SJSA1 (cell line): Measurements from ENCODE around the gene PRKACB. TPM values are rescaled to one million over a fixed set of nuclear protein-coding genes. Genes with fewer than 3 reads are reported as not detected.
A peak's percentile ranks its signal among the peaks of the same experiment; 100 is the strongest.
"Not testable (repeated sequence)": the region's sequence is repeated elsewhere in the genome, so short reads cannot be mapped to it uniquely, and the experiment has no call there.

ENCODE experiments used
- DNase-seq, 2 experiments: peaks; one replicate each; pipeline ENCODE4 v3.0.0-alpha.2; 2015 to 2020; ENCODE audit warnings: low spot score in 2 of 2, low read depth in 1 of 2
- H3K27ac ChIP-seq: fragments of 250-450 bp; sonication (Bioruptor Pico); 2 replicates; pipeline ENCODE4 v1.5.1; 2020; ENCODE audit warnings: mild to moderate bottlenecking, moderate library complexity
- H3K27me3 ChIP-seq: fragments of 250-450 bp; sonication (Bioruptor Pico); replicated peaks from 2 replicates; pipeline ENCODE4 v1.5.1; 2020; ENCODE audit warnings: mild to moderate bottlenecking, moderate library complexity
- H3K36me3 ChIP-seq: fragments of 250-450 bp; sonication (Bioruptor Pico); 2 replicates; pipeline ENCODE4 v1.5.1; 2020; ENCODE audit warnings: mild to moderate bottlenecking
- H3K4me1 ChIP-seq: fragments of 250-450 bp; sonication (Bioruptor Pico); replicated peaks from 2 replicates; pipeline ENCODE4 v1.6.1; 2021; ENCODE audit warnings: mild to moderate bottlenecking
- H3K4me3 ChIP-seq: fragments of 250-450 bp; sonication (Bioruptor Pico); 2 replicates; pipeline ENCODE4 v1.5.1; 2020; ENCODE audit warnings: mild to moderate bottlenecking
- H3K9me3 ChIP-seq: fragments of 250-450 bp; sonication (Bioruptor Pico); replicated peaks from 2 replicates; pipeline ENCODE4 v1.5.1; 2020; ENCODE audit warnings: mild to moderate bottlenecking
- total RNA-seq: library from RNA; depleted of rRNA; stranded (reverse); fragments of >200 nt; shearing (Covaris generic); gene quantifications from 2 replicates; pipeline ENCODE4 v1.2.3, GENCODE V29; 2014

PRKACB gene
- total RNA-seq, 1 experiment from 2014 or later, result 51.7 TPM

GRCh38 chr1:84214115-84214956 lies 70.3 kb downstream of the PRKACB start:
- DNase-seq, result no peak
- no peak overlapping the region for H3K27ac ChIP-seq
- H3K4me1 ChIP-seq, result no peaks in the 10 kb centered on the region
- no peaks in the 10 kb centered on the region for H3K9me3 ChIP-seq
- H3K4me3 ChIP-seq, result no peak overlapping the region
- no peaks in the 10 kb centered on the region for H3K27me3 ChIP-seq
- H3K36me3 ChIP-seq, result peaks cover 6% of the 10 kb centered on the region; the same call in 1 of the 2 replicates

GRCh38 chr1:84217239-84217638 lies 73.2 kb downstream of the PRKACB start:
- no peaks in the 10 kb centered on the region for H3K4me1 ChIP-seq

GRCh38 chr1:84223751-84224432 lies 79.8 kb downstream of the PRKACB start:
- Histone ChIP-seq H3K27ac (no peak overlapping the region), H3K4me1 (no peaks in the 10 kb centered on the region), H3K9me3 (no peaks in the 10 kb centered on the region), H3K36me3 (peaks cover 10% of the 10 kb centered on the region; the same call in 1 of the 2 replicates), H3K4me3 (no peak overlapping the region), H3K27me3 (no peaks in the 10 kb centered on the region)
- no peak for DNase-seq

More at GRCh38 chr1:84217239-84217638, 73.2 kb downstream of the PRKACB start:
- Histone ChIP-seq H3K27me3 (no peaks in the 10 kb centered on the region), H3K36me3 (peaks cover 8% of the 10 kb centered on the region), H3K9me3 (no peaks in the 10 kb centered on the region), H3K27ac (no peak overlapping the region), H3K4me3 (no peak overlapping the region)
- DNase-seq, result no peak

GRCh38 chr1:84224905-84225304 lies 80.8 kb downstream of the PRKACB start:
- Histone ChIP-seq H3K27ac (no peak overlapping the region), H3K9me3 (no peaks in the 10 kb centered on the region), H3K27me3 (no peaks in the 10 kb centered on the region), H3K4me1 (no peaks in the 10 kb centered on the region), H3K4me3 (no peak overlapping the region), H3K36me3 (peaks cover 5% of the 10 kb centered on the region; the same call in 1 of the 2 replicates)
- no peak for DNase-seq

- Histone ChIP-seq H3K4me1 (no peaks in the 10 kb centered on the region), H3K9me3 (no peaks in the 10 kb centered on the region), H3K27me3 (no peaks in the 10 kb centered on the region), H3K27ac (no peak overlapping the region), H3K36me3 (peaks cover 5% of the 10 kb centered on the region; the same call in 1 of the 2 replicates), H3K4me3 (no peak overlapping the region)
- DNase-seq, result no peak
Observed at GRCh38 chr1:84225646-84226045, 81.6 kb downstream of the PRKACB start.

GRCh38 chr1:84232676-84233075 lies 88.6 kb downstream of the PRKACB start:
- not testable (repeated sequence) for H3K4me1 ChIP-seq, H3K4me3 ChIP-seq, H3K27me3 ChIP-seq, DNase-seq, H3K9me3 ChIP-seq, H3K27ac ChIP-seq
- peaks cover 12% of the 10 kb centered on the region for H3K36me3 ChIP-seq

- H3K4me3 ChIP-seq, result no peak overlapping the region
- peaks cover 19% of the 10 kb centered on the region for H3K36me3 ChIP-seq
- no peaks in the 10 kb centered on the region for H3K9me3 ChIP-seq
- no peaks in the 10 kb centered on the region for H3K27me3 ChIP-seq
- H3K27ac ChIP-seq, result no peak overlapping the region
- no peaks in the 10 kb centered on the region for H3K4me1 ChIP-seq
- no peak for DNase-seq
Observed at GRCh38 chr1:84236256-84236655, 92.2 kb downstream of the PRKACB start.

- Histone ChIP-seq H3K4me1 (peaks cover under 1% of the 10 kb centered on the region), H3K9me3 (no peaks in the 10 kb centered on the region), H3K27ac (no peak overlapping the region), H3K36me3 (peaks cover 8% of the 10 kb centered on the region; the same call in 1 of the 2 replicates), H3K4me3 (no peak overlapping the region), H3K27me3 (no peaks in the 10 kb centered on the region)
- no peak for DNase-seq
Observed at GRCh38 chr1:84242641-84243040, 98.6 kb downstream of the PRKACB start.

- Histone ChIP-seq H3K36me3 (no peaks in the 10 kb centered on the region), H3K4me3 (no peak overlapping the region), H3K9me3 (no peaks in the 10 kb centered on the region), H3K27ac (no peak overlapping the region), H3K27me3 (no peaks in the 10 kb centered on the region), H3K4me1 (peaks cover 5% of the 10 kb centered on the region)
- no peak for DNase-seq
Observed at GRCh38 chr1:84245563-84245962, 101.5 kb downstream of the PRKACB start.

- Histone ChIP-seq H3K4me3 (no peak overlapping the region), H3K36me3 (no peaks in the 10 kb centered on the region), H3K27me3 (no peaks in the 10 kb centered on the region), H3K27ac (peak overlapping the region; percentile 89; the same call in 1 of the 2 replicates), H3K4me1 (peaks cover 5% of the 10 kb centered on the region), H3K9me3 (no peaks in the 10 kb centered on the region)
- DNase-seq, result peak in 1 of 2 experiments; percentile 4
Observed at GRCh38 chr1:84246213-84246612, 102.1 kb downstream of the PRKACB start.

- Histone ChIP-seq H3K4me1 (peaks cover 5% of the 10 kb centered on the region), H3K9me3 (no peaks in the 10 kb centered on the region), H3K27me3 (no peaks in the 10 kb centered on the region), H3K27ac (peak overlapping the region; percentile 89), H3K4me3 (peak overlapping the region; percentile 1; the same call in 1 of the 2 replicates), H3K36me3 (no peaks in the 10 kb centered on the region)
- peak; percentile 62 to 77 for DNase-seq
Observed at GRCh38 chr1:84247425-84248220, 103.6 kb downstream of the PRKACB start.

GRCh38 chr1:84250668-84251067 lies 106.6 kb downstream of the PRKACB start:
- no peaks in the 10 kb centered on the region for H3K27me3 ChIP-seq
- DNase-seq, result no peak
- no peak overlapping the region for H3K27ac ChIP-seq
- no peak overlapping the region for H3K4me3 ChIP-seq
- peaks cover 18% of the 10 kb centered on the region for H3K4me1 ChIP-seq
- H3K36me3 ChIP-seq, result no peaks in the 10 kb centered on the region
- no peaks in the 10 kb centered on the region for H3K9me3 ChIP-seq

- DNase-seq, result peak in 1 of 2 experiments; percentile 19
Observed at GRCh38 chr1:84253036-84253435, 109.0 kb downstream of the PRKACB start.

More at GRCh38 chr1:84253036-84253435, 109.0 kb downstream of the PRKACB start:
- Histone ChIP-seq H3K4me1 (peaks cover 14% of the 10 kb centered on the region), H3K27me3 (no peaks in the 10 kb centered on the region), H3K27ac (no peak overlapping the region), H3K36me3 (no peaks in the 10 kb centered on the region), H3K4me3 (no peak overlapping the region), H3K9me3 (no peaks in the 10 kb centered on the region)
